Stimulated activated CD8-positive, alpha-beta memory T cell treated with anti-CD3 and anti-CD28 coated beads, Interleukin-4, amount 100 ng/mL, for 48 hours (primary cell): Measurements from ENCODE around the gene SEMA3G.
A peak's percentile ranks its signal among the peaks of the same experiment; 100 is the strongest.

Source experiments
- DNase-seq: peaks from one replicate; pipeline ENCODE4 v3.0.0-alpha.2; 2020

SEMA3G gene

GRCh38 chr3:52453496-52454249 lies 8.8 kb upstream of the SEMA3G start, which contains the start of gene TNNC1:
Gene TNNC1 (minus strand): TSS chr3:52454041. CDS start chr3:52454015, 26 bp downstream.
- no peak for DNase-seq

- DNase-seq, result no peak
Observed at GRCh38 chr3:52452570-52453221, 7.8 kb upstream of the SEMA3G start.

GRCh38 chr3:52452126-52452525 lies 7.2 kb upstream of the SEMA3G start:
- DNase-seq, result no peak

- no peak for DNase-seq
Observed at GRCh38 chr3:52451237-52452083, 6.6 kb upstream of the SEMA3G start.

GRCh38 chr3:52450489-52451236 lies 5.8 kb upstream of the SEMA3G start:
- DNase-seq, result no peak

GRCh38 chr3:52447512-52448355 lies 2.8 kb upstream of the SEMA3G start:
- DNase-seq, result no peak

- peak; percentile 88 for DNase-seq
Observed at GRCh38 chr3:52446631-52447511, 2.0 kb upstream of the SEMA3G start.

- DNase-seq, result no peak
Observed at GRCh38 chr3:52446042-52446441, 1.1 kb upstream of the SEMA3G start.

- no peak for DNase-seq
Observed at GRCh38 chr3:52443791-52444687, 864 bp downstream of the SEMA3G start.

GRCh38 chr3:52443268-52443610 lies 1.7 kb downstream of the SEMA3G start:
- DNase-seq, result no peak

- no peak for DNase-seq
Observed at GRCh38 chr3:52442409-52443267, 2.3 kb downstream of the SEMA3G start.

GRCh38 chr3:52441772-52442332 lies 3.1 kb downstream of the SEMA3G start:
- DNase-seq, result no peak

GRCh38 chr3:52441091-52441771 lies 3.7 kb downstream of the SEMA3G start:
- DNase-seq, result no peak

- DNase-seq, result no peak
Observed at GRCh38 chr3:52440671-52441070, 4.2 kb downstream of the SEMA3G start.

GRCh38 chr3:52440249-52440551 lies 4.7 kb downstream of the SEMA3G start:
- DNase-seq, result no peak

- DNase-seq, result no peak
Observed at GRCh38 chr3:52439426-52440248, 5.3 kb downstream of the SEMA3G start.
